A673 (cell line): Measurements from ENCODE around the gene SPAG7. TPM values are rescaled to one million over a fixed set of nuclear protein-coding genes. Genes with fewer than 3 reads are reported as not detected.

Experiments used
- BruUV-seq: library from RNA; stranded (reverse); fragments of 400-500 nt; replicated peaks from 2 replicates; lab custom pipeline; 2021; lab: Mats Ljungman, UMichigan
- CTCF ChIA-PET: fragments of 300-600 bp; sonication (Branson Sonifier 250); formaldehyde crosslinking; loops from one replicate; lab custom pipeline; 2022; ENCODE audit warnings: antibody characterized with exemption; lab: Charles Lee
- POLR2A ChIA-PET: fragments of 300-600 bp; sonication (Branson Sonifier 250); formaldehyde crosslinking; loops from one replicate; lab custom pipeline; 2022; ENCODE audit warnings: antibody characterized with exemption; ENCODE audit not compliant: low non-redundant PET; lab: Charles Lee
- DNase-seq: peaks from one replicate; pipeline ENCODE4 v3.0.0-alpha.2; 2015; ENCODE audit warnings: low spot score
- H3K27ac ChIP-seq: fragments of 200-600 bp; sonication (generic); 2 replicates; pipeline ENCODE4 v1.5.1; 2016; ENCODE audit warnings: mixed run types, low read depth, mild to moderate bottlenecking, mixed read lengths, antibody characterized with exemption, low read length; ENCODE audit not compliant: poor library complexity, severe bottlenecking
- H3K27me3 ChIP-seq: fragments of 200-600 bp; sonication (generic); replicated peaks from 2 replicates; pipeline ENCODE4 v1.6.1; 2017; ENCODE audit warnings: mixed run types, low read depth, mild to moderate bottlenecking, mixed read lengths, antibody characterized with exemption, low read length; ENCODE audit not compliant: insufficient read depth, poor library complexity
- H3K36me3 ChIP-seq: fragments of 200-600 bp; sonication (generic); 2 replicates; pipeline ENCODE4 v1.6.1; 2016; ENCODE audit warnings: mixed run types, mild to moderate bottlenecking, mixed read lengths, antibody characterized with exemption, low read length; ENCODE audit not compliant: insufficient read depth, poor library complexity, severe bottlenecking
- H3K4me1 ChIP-seq: fragments of 200-600 bp; sonication (generic); 2 replicates; pipeline ENCODE4 v1.6.1; 2017; ENCODE audit warnings: mixed run types, mild to moderate bottlenecking, mixed read lengths, antibody characterized with exemption, low read length; ENCODE audit not compliant: insufficient read depth, poor library complexity, severe bottlenecking
- H3K4me3 ChIP-seq: fragments of 200-600 bp; sonication (generic); 2 replicates; pipeline ENCODE4 v1.5.1; 2016; ENCODE audit warnings: low read depth, mixed run types, mild to moderate bottlenecking, mixed read lengths, low read length; ENCODE audit not compliant: poor library complexity, severe bottlenecking
- H3K9me3 ChIP-seq: fragments of 200-600 bp; sonication (generic); 2 replicates; pipeline ENCODE4 v1.6.1; 2016; ENCODE audit warnings: mixed run types, low read depth, mild to moderate bottlenecking, mixed read lengths, antibody characterized with exemption, low read length; ENCODE audit not compliant: poor library complexity, severe bottlenecking
- EZH2 ChIP-seq: fragments of 200-600 bp; sonication (generic); IDR thresholded peaks from 2 replicates; pipeline ENCODE4 v1.6.1; 2017; ENCODE audit warnings: borderline replicate concordance, low read depth, mild to moderate bottlenecking, mixed read lengths, antibody characterized with exemption, low read length; ENCODE audit not compliant: poor library complexity, severe bottlenecking
- intact Hi-C: fragments of 100-400 bp; cut with micrococcal nuclease; formaldehyde crosslinking; loops from one replicate; pipeline ENCODE4 v1.10.0; 2022; ENCODE audit not compliant: unreplicated experiment
- total RNA-seq: library from RNA; stranded (reverse); gene quantifications from 2 replicates; pipeline ENCODE4 v1.2.3, GENCODE V29; 2021
- TF ChIP-seq, protein P1 (sequence below): fragments of 300-800, 200-600 bp; sonication (generic); conservative IDR thresholded peaks from 2 replicates; pipeline ENCODE4 v1.5.1; 2017; ENCODE audit warnings: low read depth, mild to moderate bottlenecking, antibody characterized with exemption, low read length, moderate library complexity, mixed read lengths

The SPAG7 gene
- total RNA-seq, 1 experiment from 2014 or later, result 74.8 TPM

DNA sequence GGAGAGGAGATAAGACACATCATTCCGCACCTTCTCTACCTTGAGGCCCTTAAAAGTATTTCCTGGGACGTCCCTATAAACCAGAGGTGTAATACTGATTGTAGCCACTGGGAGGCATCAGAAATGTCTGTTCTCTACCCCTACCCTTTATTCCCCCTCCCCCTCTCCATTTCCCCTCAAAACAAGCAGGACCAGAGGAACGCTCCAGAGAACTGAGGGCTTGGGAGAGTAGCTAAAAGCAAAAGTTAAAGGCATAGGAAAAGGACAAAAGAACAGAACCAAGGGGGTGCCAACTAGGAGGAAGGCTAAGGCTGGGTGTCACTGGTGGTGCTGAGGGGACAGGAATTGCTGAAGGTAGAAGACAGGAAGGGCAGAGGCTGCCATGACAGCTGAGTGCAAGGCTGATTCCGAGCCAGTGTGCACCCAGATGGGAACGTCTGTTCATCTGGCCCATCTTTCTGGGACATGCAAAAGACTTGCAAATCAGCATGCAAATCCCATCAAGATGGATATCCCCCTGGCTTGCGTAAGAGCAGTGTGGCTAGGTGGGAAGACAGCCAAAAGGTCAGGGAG is 13.1 kb upstream of the SPAG7 start:
- H3K36me3 ChIP-seq, result peaks cover 7% of the 10 kb centered on the region
- no peaks in the 10 kb centered on the region for H3K9me3 ChIP-seq
- H3K4me1 ChIP-seq, result peaks cover 4% of the 10 kb centered on the region
- H3K27ac ChIP-seq, result peak overlapping the region; percentile 21
- no TSS peak for BruUV-seq
- no peak for TF ChIP-seq EZH2
- TF ChIP-seq, protein P1, sequence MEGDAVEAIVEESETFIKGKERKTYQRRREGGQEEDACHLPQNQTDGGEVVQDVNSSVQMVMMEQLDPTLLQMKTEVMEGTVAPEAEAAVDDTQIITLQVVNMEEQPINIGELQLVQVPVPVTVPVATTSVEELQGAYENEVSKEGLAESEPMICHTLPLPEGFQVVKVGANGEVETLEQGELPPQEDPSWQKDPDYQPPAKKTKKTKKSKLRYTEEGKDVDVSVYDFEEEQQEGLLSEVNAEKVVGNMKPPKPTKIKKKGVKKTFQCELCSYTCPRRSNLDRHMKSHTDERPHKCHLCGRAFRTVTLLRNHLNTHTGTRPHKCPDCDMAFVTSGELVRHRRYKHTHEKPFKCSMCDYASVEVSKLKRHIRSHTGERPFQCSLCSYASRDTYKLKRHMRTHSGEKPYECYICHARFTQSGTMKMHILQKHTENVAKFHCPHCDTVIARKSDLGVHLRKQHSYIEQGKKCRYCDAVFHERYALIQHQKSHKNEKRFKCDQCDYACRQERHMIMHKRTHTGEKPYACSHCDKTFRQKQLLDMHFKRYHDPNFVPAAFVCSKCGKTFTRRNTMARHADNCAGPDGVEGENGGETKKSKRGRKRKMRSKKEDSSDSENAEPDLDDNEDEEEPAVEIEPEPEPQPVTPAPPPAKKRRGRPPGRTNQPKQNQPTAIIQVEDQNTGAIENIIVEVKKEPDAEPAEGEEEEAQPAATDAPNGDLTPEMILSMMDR, result peak; percentile 76
- intact Hi-C loops, result loop anchor here (1.0 kb wide), 1 partner anchor 82 kb away; no protein-coding TSS in a partner anchor
- peak; percentile 82 for DNase-seq
- no peak overlapping the region for H3K4me3 ChIP-seq
- POLR2A ChIA-PET, result no interaction called here
- CTCF ChIA-PET, result interaction anchor here (0.9 kb wide), 1 partner anchor 81 kb away, joined by 3 read pairs; no protein-coding TSS in a partner anchor
- H3K27me3 ChIP-seq, result no peaks in the 10 kb centered on the region

DNA sequence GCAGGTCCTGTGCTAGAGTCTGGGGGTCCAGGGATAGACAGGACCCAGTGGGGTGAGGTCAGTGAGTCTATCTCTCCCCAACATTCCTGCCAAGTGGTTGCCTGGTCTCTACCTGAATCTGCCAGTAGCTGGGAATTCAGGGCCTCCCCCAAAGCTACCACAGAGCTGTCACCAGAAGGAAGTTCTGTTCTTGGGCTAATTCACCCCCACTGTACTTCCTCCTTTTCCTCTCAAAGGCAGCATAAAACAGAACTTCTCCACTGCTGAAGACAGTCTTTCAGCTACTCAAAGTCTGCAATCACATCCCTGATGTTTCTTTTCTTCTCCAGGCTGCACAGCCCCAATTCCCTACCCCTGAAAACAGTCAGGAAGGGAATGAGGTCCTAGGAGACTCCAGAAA is 11.1 kb upstream of the SPAG7 start:
- no peak for DNase-seq
- TF ChIP-seq, protein P1, result no peak
- TF ChIP-seq EZH2, result no peak
- intact Hi-C loops, result no loop called here
- BruUV-seq, result no TSS peak
- no peak overlapping the region for H3K27ac ChIP-seq
- H3K4me1 ChIP-seq, result peaks cover 4% of the 10 kb centered on the region
- H3K9me3 ChIP-seq, result no peaks in the 10 kb centered on the region
- H3K27me3 ChIP-seq, result no peaks in the 10 kb centered on the region
- H3K36me3 ChIP-seq, result peaks cover 7% of the 10 kb centered on the region
- no peak overlapping the region for H3K4me3 ChIP-seq
- CTCF ChIA-PET, result no interaction called here
- POLR2A ChIA-PET, result no interaction called here

DNA sequence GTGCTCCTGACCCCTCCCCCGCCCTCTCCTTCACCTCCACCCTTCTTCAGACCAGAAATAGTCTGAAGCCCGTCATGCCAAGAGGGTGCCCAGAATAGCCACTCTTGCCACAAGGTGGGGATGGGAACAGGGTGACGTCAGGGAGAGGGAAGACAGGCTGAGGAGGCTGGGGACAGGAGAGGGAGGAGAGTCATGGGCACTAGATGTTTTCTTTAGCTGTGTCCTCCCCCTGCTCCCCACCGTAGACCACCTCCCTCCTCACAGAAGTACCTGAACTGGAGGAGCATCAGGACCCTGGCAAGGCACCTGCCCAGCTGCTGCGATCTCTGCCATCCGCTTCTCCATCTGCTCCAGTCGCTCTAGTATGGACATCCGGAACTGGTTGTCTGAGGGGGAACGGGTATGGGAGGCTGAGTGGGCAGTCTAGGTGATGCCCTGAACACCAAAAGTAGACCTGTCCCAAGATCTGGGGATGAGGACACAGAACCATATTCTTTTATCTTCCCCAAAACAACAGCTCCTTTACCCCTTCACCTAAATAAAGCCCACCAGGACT is 6.6 kb upstream of the SPAG7 start:
- Histone ChIP-seq H3K27ac (no peak overlapping the region), H3K9me3 (no peaks in the 10 kb centered on the region), H3K36me3 (peaks cover 7% of the 10 kb centered on the region), H3K4me3 (no peak overlapping the region), H3K4me1 (peaks cover 2% of the 10 kb centered on the region), H3K27me3 (no peaks in the 10 kb centered on the region)
- ChIA-PET CTCF (no interaction called here), POLR2A (no interaction called here)
- intact Hi-C loops, result no loop called here
- no TSS peak for BruUV-seq
- TF ChIP-seq, protein P1, result no peak
- no peak for TF ChIP-seq EZH2
- DNase-seq, result no peak
